Mucosa of rectum (tissue), 2 donors: ENCODE measurements around the gene PPP4R3B.
"Not testable (repeated sequence)": the region's sequence is repeated elsewhere in the genome, so short reads cannot be mapped to it uniquely, and the experiment has no call there.

ENCODE experiments used
- H3K27ac ChIP-seq, 2 donors: one replicate each; pipeline ENCODE4 v1.7.0; 2013; ENCODE audit warnings: inconsistent platforms in 2 of 2, low read depth in 2 of 2, low read length in 2 of 2
- H3K27me3 ChIP-seq, 2 donors: one replicate each; pipeline ENCODE4 v1.7.0; 2013; ENCODE audit warnings: low read length in 2 of 2; ENCODE audit not compliant: control insufficient read depth in 2 of 2, insufficient read depth in 2 of 2
- H3K36me3 ChIP-seq, 2 donors: one replicate each; pipeline ENCODE4 v1.7.0; 2013; ENCODE audit warnings: low read length in 2 of 2; ENCODE audit not compliant: control insufficient read depth in 2 of 2, insufficient read depth in 2 of 2
- H3K4me1 ChIP-seq, 2 donors: one replicate each; pipeline ENCODE4 v1.7.0; 2013; ENCODE audit warnings: low read length in 2 of 2, mild to moderate bottlenecking in 1 of 2; ENCODE audit not compliant: control insufficient read depth in 2 of 2, insufficient read depth in 2 of 2
- H3K4me3 ChIP-seq, 2 donors: one replicate each; pipeline ENCODE4 v1.7.0; 2013; ENCODE audit warnings: low read length in 2 of 2
- H3K9ac ChIP-seq, 2 donors: one replicate each; pipeline ENCODE4 v1.7.0; 2013; ENCODE audit warnings: low read length in 2 of 2, low read depth in 1 of 2, mild to moderate bottlenecking in 1 of 2
- H3K9me3 ChIP-seq, 2 donors: one replicate each; pipeline ENCODE4 v1.7.0; 2013; ENCODE audit warnings: low read length in 2 of 2; ENCODE audit not compliant: control insufficient read depth in 2 of 2
- donor health status: healthy.
- donor health status: Normal muscosa, but diverticular disease.

Gene PPP4R3B

GRCh38 chr2:55560855-55561254, 56.6 kb downstream of the PPP4R3B start:
- H3K9me3 ChIP-seq: no peaks in the 10 kb centered on the region

GRCh38 chr2:55556809-55557208, 60.6 kb downstream of the PPP4R3B start:
- Histone ChIP-seq H3K27ac (no peak overlapping the region), H3K4me1 (no peaks in the 10 kb centered on the region), H3K36me3 (peaks cover 42 to 63% of the 10 kb centered on the region in 2 donors)

More at GRCh38 chr2:55560855-55561254, 56.6 kb downstream of the PPP4R3B start:
- no peak overlapping the region for H3K27ac ChIP-seq
- H3K36me3 ChIP-seq: peaks cover 62 to 70% of the 10 kb centered on the region in 2 donors
- no peaks in the 10 kb centered on the region for H3K27me3 ChIP-seq
- H3K4me3 ChIP-seq: no peak overlapping the region
- no peaks in the 10 kb centered on the region for H3K4me1 ChIP-seq
- H3K9ac ChIP-seq: no peak overlapping the region

GRCh38 chr2:55555977-55556376, 61.4 kb downstream of the PPP4R3B start:
- peaks cover 34 to 57% of the 10 kb centered on the region in 2 donors for H3K36me3 ChIP-seq
- no peaks in the 10 kb centered on the region for H3K27me3 ChIP-seq
- H3K9ac ChIP-seq: no peak overlapping the region
- H3K4me1 ChIP-seq: no peaks in the 10 kb centered on the region
- no peak overlapping the region for H3K4me3 ChIP-seq
- no peaks in the 10 kb centered on the region for H3K9me3 ChIP-seq
- H3K27ac ChIP-seq: no peak overlapping the region

More at GRCh38 chr2:55556809-55557208, 60.6 kb downstream of the PPP4R3B start:
- H3K27me3 ChIP-seq: no peaks in the 10 kb centered on the region
- H3K9ac ChIP-seq: no peak overlapping the region
- H3K9me3 ChIP-seq: no peaks in the 10 kb centered on the region
- no peak overlapping the region for H3K4me3 ChIP-seq

- Histone ChIP-seq H3K27me3 (no peaks in the 10 kb centered on the region), H3K36me3 (peaks cover 27 to 46% of the 10 kb centered on the region in 2 donors), H3K9ac (no peak overlapping the region), H3K4me1 (no peaks in the 10 kb centered on the region), H3K9me3 (no peaks in the 10 kb centered on the region), H3K27ac (no peak overlapping the region), H3K4me3 (no peak overlapping the region)
Measured at GRCh38 chr2:55553321-55553720, 64.1 kb downstream of the PPP4R3B start.

- Histone ChIP-seq H3K9ac (no peak overlapping the region), H3K36me3 (peaks cover 17 to 20% of the 10 kb centered on the region in 2 donors), H3K9me3 (no peaks in the 10 kb centered on the region), H3K27me3 (no peaks in the 10 kb centered on the region), H3K4me1 (no peaks in the 10 kb centered on the region), H3K4me3 (no peak overlapping the region), H3K27ac (no peak overlapping the region)
Measured at GRCh38 chr2:55550368-55551102, 66.9 kb downstream of the PPP4R3B start.

GRCh38 chr2:55547679-55548078, 69.7 kb downstream of the PPP4R3B start:
- not testable (repeated sequence) for H3K4me3 ChIP-seq, H3K4me1 ChIP-seq, H3K27me3 ChIP-seq, H3K9me3 ChIP-seq, H3K9ac ChIP-seq, H3K27ac ChIP-seq
- H3K36me3 ChIP-seq: peaks cover 16 to 24% of the 10 kb centered on the region in 2 donors

GRCh38 chr2:55547001-55547400, 70.4 kb downstream of the PPP4R3B start:
- Histone ChIP-seq H3K27me3 (no peaks in the 10 kb centered on the region), H3K9ac (no peak overlapping the region), H3K36me3 (peaks cover 16 to 30% of the 10 kb centered on the region in 2 donors), H3K4me1 (no peaks in the 10 kb centered on the region), H3K4me3 (no peak overlapping the region), H3K9me3 (no peaks in the 10 kb centered on the region), H3K27ac (no peak overlapping the region)

- H3K27me3 ChIP-seq: no peaks in the 10 kb centered on the region
- H3K27ac ChIP-seq: peak overlapping the region in 1 of 2 donors; percentile 20
- H3K4me3 ChIP-seq: no peak overlapping the region
- no peaks in the 10 kb centered on the region for H3K9me3 ChIP-seq
- H3K4me1 ChIP-seq: no peaks in the 10 kb centered on the region
- no peak overlapping the region for H3K9ac ChIP-seq
- H3K36me3 ChIP-seq: peaks cover 11 to 15% of the 10 kb centered on the region in 2 donors
Measured at GRCh38 chr2:55530539-55531081, 86.8 kb downstream of the PPP4R3B start.

GRCh38 chr2:55526174-55526573, 91.2 kb downstream of the PPP4R3B start:
- no peaks in the 10 kb centered on the region for H3K9me3 ChIP-seq
- no peak overlapping the region for H3K9ac ChIP-seq
- no peaks in the 10 kb centered on the region for H3K27me3 ChIP-seq
- no peaks in the 10 kb centered on the region for H3K4me1 ChIP-seq
- H3K4me3 ChIP-seq: no peak overlapping the region
- H3K27ac ChIP-seq: no peak overlapping the region
- H3K36me3 ChIP-seq: peaks cover 11 to 16% of the 10 kb centered on the region in 2 donors

- Histone ChIP-seq H3K4me3 (no peak overlapping the region), H3K9me3 (no peaks in the 10 kb centered on the region), H3K36me3 (peaks cover 6% of the 10 kb centered on the region in 2 donors), H3K27ac (no peak overlapping the region), H3K4me1 (peaks cover 0 to 7% of the 10 kb centered on the region in 2 donors), H3K9ac (no peak overlapping the region), H3K27me3 (no peaks in the 10 kb centered on the region)
Measured at GRCh38 chr2:55524884-55525437, 92.5 kb downstream of the PPP4R3B start.
